A673 (cell line): ENCODE measurements around the gene ZSCAN18. TPM values are rescaled to one million over a fixed set of nuclear protein-coding genes. Genes with fewer than 3 reads are reported as not detected.

Source experiments
- BruUV-seq: library from RNA; stranded (reverse); fragments of 400-500 nt; replicated peaks from 2 replicates; lab custom pipeline; 2021; lab: Mats Ljungman, UMichigan
- CTCF ChIA-PET: fragments of 300-600 bp; sonication (Branson Sonifier 250); formaldehyde crosslinking; loops from one replicate; lab custom pipeline; 2022; ENCODE audit warnings: antibody characterized with exemption; lab: Charles Lee
- POLR2A ChIA-PET: fragments of 300-600 bp; sonication (Branson Sonifier 250); formaldehyde crosslinking; loops from one replicate; lab custom pipeline; 2022; ENCODE audit warnings: antibody characterized with exemption; ENCODE audit not compliant: low non-redundant PET; lab: Charles Lee
- DNase-seq: peaks from one replicate; pipeline ENCODE4 v3.0.0-alpha.2; 2015; ENCODE audit warnings: low spot score
- H3K27ac ChIP-seq: fragments of 200-600 bp; sonication (generic); 2 replicates; pipeline ENCODE4 v1.5.1; 2016; ENCODE audit warnings: mixed run types, low read depth, mild to moderate bottlenecking, mixed read lengths, antibody characterized with exemption, low read length; ENCODE audit not compliant: poor library complexity, severe bottlenecking
- H3K27me3 ChIP-seq: fragments of 200-600 bp; sonication (generic); replicated peaks from 2 replicates; pipeline ENCODE4 v1.6.1; 2017; ENCODE audit warnings: mixed run types, low read depth, mild to moderate bottlenecking, mixed read lengths, antibody characterized with exemption, low read length; ENCODE audit not compliant: insufficient read depth, poor library complexity
- H3K36me3 ChIP-seq: fragments of 200-600 bp; sonication (generic); 2 replicates; pipeline ENCODE4 v1.6.1; 2016; ENCODE audit warnings: mixed run types, mild to moderate bottlenecking, mixed read lengths, antibody characterized with exemption, low read length; ENCODE audit not compliant: insufficient read depth, poor library complexity, severe bottlenecking
- H3K4me1 ChIP-seq: fragments of 200-600 bp; sonication (generic); 2 replicates; pipeline ENCODE4 v1.6.1; 2017; ENCODE audit warnings: mixed run types, mild to moderate bottlenecking, mixed read lengths, antibody characterized with exemption, low read length; ENCODE audit not compliant: insufficient read depth, poor library complexity, severe bottlenecking
- H3K4me3 ChIP-seq: fragments of 200-600 bp; sonication (generic); 2 replicates; pipeline ENCODE4 v1.5.1; 2016; ENCODE audit warnings: low read depth, mixed run types, mild to moderate bottlenecking, mixed read lengths, low read length; ENCODE audit not compliant: poor library complexity, severe bottlenecking
- H3K9me3 ChIP-seq: fragments of 200-600 bp; sonication (generic); 2 replicates; pipeline ENCODE4 v1.6.1; 2016; ENCODE audit warnings: mixed run types, low read depth, mild to moderate bottlenecking, mixed read lengths, antibody characterized with exemption, low read length; ENCODE audit not compliant: poor library complexity, severe bottlenecking
- CTCF ChIP-seq: fragments of 300-800, 200-600 bp; sonication (generic); conservative IDR thresholded peaks from 2 replicates; pipeline ENCODE4 v1.5.1; 2017; ENCODE audit warnings: low read depth, mild to moderate bottlenecking, antibody characterized with exemption, low read length, moderate library complexity, mixed read lengths
- EZH2 ChIP-seq: fragments of 200-600 bp; sonication (generic); IDR thresholded peaks from 2 replicates; pipeline ENCODE4 v1.6.1; 2017; ENCODE audit warnings: borderline replicate concordance, low read depth, mild to moderate bottlenecking, mixed read lengths, antibody characterized with exemption, low read length; ENCODE audit not compliant: poor library complexity, severe bottlenecking
- intact Hi-C: fragments of 100-400 bp; cut with micrococcal nuclease; formaldehyde crosslinking; loops from one replicate; pipeline ENCODE4 v1.10.0; 2022; ENCODE audit not compliant: unreplicated experiment
- total RNA-seq: library from RNA; stranded (reverse); gene quantifications from 2 replicates; pipeline ENCODE4 v1.2.3, GENCODE V29; 2021

The ZSCAN18 gene
- total RNA-seq, 1 experiment from 2014 or later = 26.1 TPM

GRCh38 chr19:58034477-58034793 is 63.6 kb downstream of the ZSCAN18 start:
- Histone ChIP-seq H3K4me1 (no peaks in the 10 kb centered on the region), H3K9me3 (no peaks in the 10 kb centered on the region), H3K36me3 (no peaks in the 10 kb centered on the region), H3K27me3 (no peaks in the 10 kb centered on the region), H3K27ac (peak overlapping the region; percentile 83), H3K4me3 (peak overlapping the region; percentile 52)
- no peak for TF ChIP-seq CTCF
- no peak for TF ChIP-seq EZH2
- no TSS peak for BruUV-seq
- CTCF ChIA-PET = interaction anchor here (0.6 kb wide), 1 partner anchor 15 kb away, joined by 3 read pairs; no protein-coding TSS in a partner anchor
- POLR2A ChIA-PET = no interaction called here
- intact Hi-C loops = no loop called here
- no peak for DNase-seq

Other genes starting within 250 kb of the ZSCAN18 start
- 40.5 and 43.2 TPM in 2 replicates for gene ZNF587, start 248.4 kb downstream of the ZSCAN18 start, total RNA-seq
- gene ZNF814, start 209.2 kb downstream of the ZSCAN18 start, total RNA-seq = 39.0 and 44.3 TPM in 2 replicates
- gene ZNF417, start 181.6 kb downstream of the ZSCAN18 start, total RNA-seq = 14.1 and 17.4 TPM in 2 replicates
- gene ZNF418, start 162.8 kb downstream of the ZSCAN18 start, total RNA-seq = 16.9 and 22.9 TPM in 2 replicates
- 9.5 and 11.0 TPM in 2 replicates for gene ZNF256, start 150.5 kb downstream of the ZSCAN18 start, total RNA-seq
- gene C19orf18, start 123.7 kb downstream of the ZSCAN18 start, total RNA-seq = 0.43 TPM in 1 of 2 replicates, not detected in the other
- 16.7 and 17.8 TPM in 2 replicates for gene ZNF606, start 95.4 kb downstream of the ZSCAN18 start, total RNA-seq
- 1.4 and 2.8 TPM in 2 replicates for gene ZSCAN1, start 64.2 kb downstream of the ZSCAN18 start, total RNA-seq
- gene ZNF135, start 38.9 kb downstream of the ZSCAN18 start, total RNA-seq = 7.0 and 8.2 TPM in 2 replicates
- gene ZNF329, start 52.6 kb upstream of the ZSCAN18 start, total RNA-seq = 10.1 and 13.1 TPM in 2 replicates
- 25.0 and 27.4 TPM in 2 replicates for gene ZNF274, start 84.8 kb upstream of the ZSCAN18 start, total RNA-seq
- 44.8 and 50.5 TPM in 2 replicates for gene ZNF544, start 130.7 kb upstream of the ZSCAN18 start, total RNA-seq
- gene ZNF8, start 180.7 kb upstream of the ZSCAN18 start, total RNA-seq = 11.9 and 12.5 TPM in 2 replicates
- gene ERVK3-1, start 207.1 kb upstream of the ZSCAN18 start, total RNA-seq = 57.8 and 77.1 TPM in 2 replicates
- 3.2 and 4.2 TPM in 2 replicates for gene ZSCAN22, start 228.8 kb upstream of the ZSCAN18 start, total RNA-seq